Upper lobe of left lung (tissue), 4 donors: ENCODE measurements around the gene CD247.

Source experiments
- EP300 ChIP-seq, 4 donors: sonication (generic); formaldehyde crosslinking; IDR thresholded peaks; one replicate each; pipeline ENCODE4 v1.5.1; 2017; ENCODE audit warnings: antibody characterized with exemption in 4 of 4, control low read depth in 2 of 4
- POLR2A ChIP-seq, 4 donors: fragments of 450-650 bp; IDR thresholded peaks; one replicate each; pipeline ENCODE4 v1.5.1; 2016 to 2017; ENCODE audit warnings: antibody characterized with exemption in 4 of 4, mild to moderate bottlenecking in 2 of 4
- POLR2AphosphoS5 ChIP-seq, 2 donors: sonication (generic); formaldehyde crosslinking; IDR thresholded peaks; one replicate each; pipeline ENCODE4 v1.5.1; 2017; ENCODE audit warnings: antibody characterized with exemption in 2 of 2
- TF ChIP-seq, protein P1 (sequence below), 6 experiments: fragments of 450-650 bp in 4 of 6; fragments of 200-600 bp in 2 of 6; sonication (generic) in 2 of 6; IDR thresholded peaks; one replicate each; pipeline ENCODE4 v1.5.1; 2016 to 2019; ENCODE audit warnings: antibody characterized with exemption in 6 of 6

DNA sequence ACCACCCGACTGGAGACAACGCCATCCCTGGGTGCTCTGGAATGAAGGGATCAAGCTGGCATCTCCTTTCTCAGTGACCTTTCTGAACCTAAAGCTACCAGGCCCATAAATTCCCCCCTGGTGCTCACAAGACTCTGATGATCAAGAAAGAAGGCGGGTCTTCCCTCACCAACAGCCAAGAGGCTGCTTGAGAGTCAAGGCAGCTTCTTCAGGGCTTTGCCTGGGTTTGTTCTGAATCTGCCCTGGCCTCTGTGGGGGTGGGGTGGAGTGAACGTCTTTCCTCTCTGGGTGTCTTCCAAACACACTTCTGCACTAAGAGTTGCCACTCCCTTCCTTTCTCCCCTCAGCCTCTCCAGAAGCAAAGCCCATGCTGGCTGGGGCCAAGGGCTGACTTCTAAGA is 36.1 kb downstream of the CD247 start:
- TF ChIP-seq POLR2A (IDR thresholded peaks at IDR 0.05) (no peak), EP300 (IDR thresholded peaks at IDR 0.05) (no peak), POLR2AphosphoS5 (IDR thresholded peaks at IDR 0.05) (no peak)
- TF ChIP-seq, protein P1, sequence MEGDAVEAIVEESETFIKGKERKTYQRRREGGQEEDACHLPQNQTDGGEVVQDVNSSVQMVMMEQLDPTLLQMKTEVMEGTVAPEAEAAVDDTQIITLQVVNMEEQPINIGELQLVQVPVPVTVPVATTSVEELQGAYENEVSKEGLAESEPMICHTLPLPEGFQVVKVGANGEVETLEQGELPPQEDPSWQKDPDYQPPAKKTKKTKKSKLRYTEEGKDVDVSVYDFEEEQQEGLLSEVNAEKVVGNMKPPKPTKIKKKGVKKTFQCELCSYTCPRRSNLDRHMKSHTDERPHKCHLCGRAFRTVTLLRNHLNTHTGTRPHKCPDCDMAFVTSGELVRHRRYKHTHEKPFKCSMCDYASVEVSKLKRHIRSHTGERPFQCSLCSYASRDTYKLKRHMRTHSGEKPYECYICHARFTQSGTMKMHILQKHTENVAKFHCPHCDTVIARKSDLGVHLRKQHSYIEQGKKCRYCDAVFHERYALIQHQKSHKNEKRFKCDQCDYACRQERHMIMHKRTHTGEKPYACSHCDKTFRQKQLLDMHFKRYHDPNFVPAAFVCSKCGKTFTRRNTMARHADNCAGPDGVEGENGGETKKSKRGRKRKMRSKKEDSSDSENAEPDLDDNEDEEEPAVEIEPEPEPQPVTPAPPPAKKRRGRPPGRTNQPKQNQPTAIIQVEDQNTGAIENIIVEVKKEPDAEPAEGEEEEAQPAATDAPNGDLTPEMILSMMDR (IDR thresholded peaks at IDR 0.05) = no peak
